Cardiac fibroblast (primary cell): ENCODE measurements around the gene ORC1.

Experiments used
- DNase-seq, 2 donors: peaks; one replicate each; pipeline versions ENCODE4 v3.0.0 to v3.0.0-alpha.2; 2010; ENCODE audit warnings: low read depth in 2 of 2
- H3K4me3 ChIP-seq, 2 donors: replicated peaks in 1 of 2; 1 replicate in 1 of 2; 2 replicates in 1 of 2; pipeline ENCODE4 v1.5.1; 2011; ENCODE audit warnings: low read depth in 2 of 2, low read length in 2 of 2, mild to moderate bottlenecking in 2 of 2, moderate library complexity in 1 of 2
- CTCF ChIP-seq: IDR thresholded peaks from one replicate; pipeline ENCODE4 v1.5.1; 2011; ENCODE audit warnings: low read depth, mild to moderate bottlenecking, low read length, inconsistent platforms

ORC1 gene

GRCh38 chr1:52420713-52421112 is 16.5 kb upstream of the ORC1 start:
- DNase-seq, result no peak
- H3K4me3 ChIP-seq, result no peak overlapping the region
- no peak for TF ChIP-seq CTCF

- no peak for DNase-seq
- H3K4me3 ChIP-seq, result no peak overlapping the region
- TF ChIP-seq CTCF, result no peak
Measured at GRCh38 chr1:52416811-52417210, 12.6 kb upstream of the ORC1 start.

- no peak overlapping the region for H3K4me3 ChIP-seq
- DNase-seq, result no peak
- no peak for TF ChIP-seq CTCF
Measured at GRCh38 chr1:52414942-52415341, 10.7 kb upstream of the ORC1 start.

GRCh38 chr1:52413410-52413989 is 9.3 kb upstream of the ORC1 start:
- no peak for TF ChIP-seq CTCF
- no peak overlapping the region for H3K4me3 ChIP-seq
- DNase-seq, result peak in 1 of 2 donors; percentile 7

GRCh38 chr1:52404975-52405338 is 734 bp upstream of the ORC1 start:
- no peak for TF ChIP-seq CTCF
- H3K4me3 ChIP-seq, result peak overlapping the region; percentile 71 to 90
- no peak for DNase-seq

GRCh38 chr1:52403566-52404115 is 582 bp downstream of the ORC1 start:
- TF ChIP-seq CTCF, result no peak
- peak; percentile 71 to 89 for DNase-seq
- peak overlapping the region; percentile 71 to 90 for H3K4me3 ChIP-seq

GRCh38 chr1:52402860-52403240 is 1.4 kb downstream of the ORC1 start:
- no peak for TF ChIP-seq CTCF
- DNase-seq, result no peak
- H3K4me3 ChIP-seq, result peak overlapping the region in 1 of 2 donors; percentile 90
